GM12891 (cell line): ENCODE measurements around the gene CNNM2.

Experiments
- POLR2A ChIP-seq: IDR thresholded peaks from 2 replicates; pipeline ENCODE4 v1.6.1; 2011; ENCODE audit warnings: low read depth, low read length, control low read depth
- POLR2AphosphoS5 ChIP-seq: IDR thresholded peaks from 2 replicates; pipeline ENCODE4 v1.6.1; 2011; ENCODE audit warnings: low read depth, low read length, control low read depth
- TAF1 ChIP-seq: IDR thresholded peaks from 2 replicates; pipeline ENCODE4 v1.6.1; 2011; ENCODE audit warnings: low read depth, low read length, control low read depth

DNA sequence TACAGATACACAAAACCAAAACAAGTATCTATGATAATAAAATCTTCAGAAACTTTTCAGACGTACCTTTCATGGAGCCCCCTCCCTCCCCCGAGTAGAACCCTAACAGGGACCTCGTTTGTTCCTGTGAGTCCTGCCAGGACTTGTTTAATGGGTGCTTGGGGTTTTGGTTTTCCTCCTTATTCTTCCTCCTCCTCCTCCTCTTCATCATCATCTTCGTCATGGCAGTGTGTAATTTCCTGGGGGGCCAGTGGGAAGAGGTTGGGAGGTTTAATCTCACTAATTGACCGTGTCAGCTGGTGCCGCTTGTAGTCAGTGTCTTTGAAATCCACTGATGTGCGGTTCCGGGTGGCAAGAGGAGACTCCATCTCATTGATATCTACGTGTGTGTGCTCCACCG, 171.4 kb downstream of the CNNM2 start:
- TF ChIP-seq POLR2AphosphoS5 (no peak), TAF1 (no peak), POLR2A (no peak)
